ENCODE results near the gene GCNT2. TPM values are rescaled to one million over a fixed set of nuclear protein-coding genes. Genes with fewer than 3 reads are reported as not detected.

GCNT2 gene
- total and polyA plus RNA-seq, 2 donors (not counting 1 experiment from before 2014, with no cell fraction given) = 1.3 to 2.1 TPM

DNA sequence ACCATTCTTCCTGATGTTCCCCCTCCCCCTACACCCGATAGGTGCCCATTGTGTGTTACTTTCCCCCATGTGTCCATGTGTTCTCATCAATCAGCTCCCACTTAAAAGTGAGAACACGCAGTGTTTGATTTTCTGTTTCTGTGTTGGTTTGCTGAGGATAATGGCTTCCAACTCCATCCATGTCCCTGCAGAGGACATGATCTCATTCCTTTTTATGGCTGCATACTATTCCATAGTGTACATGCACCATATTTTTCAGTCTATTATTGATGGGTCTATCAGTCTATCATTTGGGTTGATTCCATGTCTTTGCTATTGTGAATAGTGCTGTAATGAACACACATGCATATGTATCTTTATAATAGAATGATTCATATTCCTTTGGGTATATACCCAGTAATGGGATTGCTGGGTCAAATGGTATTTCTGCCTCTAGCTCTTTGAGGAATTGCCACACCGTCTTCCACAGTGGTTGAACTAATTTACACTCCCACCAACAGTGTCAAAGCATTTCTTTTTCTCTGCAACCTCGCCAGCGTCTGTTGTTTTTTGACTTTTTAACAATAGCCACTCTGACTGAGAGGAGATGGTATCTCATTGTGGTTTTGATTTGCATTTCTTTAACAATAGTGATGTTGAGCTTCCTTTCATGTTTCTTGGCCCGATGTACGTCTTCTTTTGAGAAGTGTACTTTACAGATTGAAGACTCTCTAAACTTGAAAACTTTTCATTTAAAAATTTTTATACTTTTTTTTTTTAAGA is 41.0 kb upstream of the GCNT2 start:
- no peaks in the 10 kb centered on the region for H3K27me3 ChIP-seq (ENCODE audit: control insufficient read depth, insufficient read depth, low read length)
- H2AFZ ChIP-seq (ENCODE audit: low read length) = no peak overlapping the region
- peak in 1 of 2 donors; percentile 54 for DNase-seq (ENCODE audit: low read depth in 2 of 2)
- TF ChIP-seq EZH2 (IDR thresholded peaks at IDR 0.05; ENCODE audit: low read length, missing control alignments) = no peak
- TF ChIP-seq, protein P1, sequence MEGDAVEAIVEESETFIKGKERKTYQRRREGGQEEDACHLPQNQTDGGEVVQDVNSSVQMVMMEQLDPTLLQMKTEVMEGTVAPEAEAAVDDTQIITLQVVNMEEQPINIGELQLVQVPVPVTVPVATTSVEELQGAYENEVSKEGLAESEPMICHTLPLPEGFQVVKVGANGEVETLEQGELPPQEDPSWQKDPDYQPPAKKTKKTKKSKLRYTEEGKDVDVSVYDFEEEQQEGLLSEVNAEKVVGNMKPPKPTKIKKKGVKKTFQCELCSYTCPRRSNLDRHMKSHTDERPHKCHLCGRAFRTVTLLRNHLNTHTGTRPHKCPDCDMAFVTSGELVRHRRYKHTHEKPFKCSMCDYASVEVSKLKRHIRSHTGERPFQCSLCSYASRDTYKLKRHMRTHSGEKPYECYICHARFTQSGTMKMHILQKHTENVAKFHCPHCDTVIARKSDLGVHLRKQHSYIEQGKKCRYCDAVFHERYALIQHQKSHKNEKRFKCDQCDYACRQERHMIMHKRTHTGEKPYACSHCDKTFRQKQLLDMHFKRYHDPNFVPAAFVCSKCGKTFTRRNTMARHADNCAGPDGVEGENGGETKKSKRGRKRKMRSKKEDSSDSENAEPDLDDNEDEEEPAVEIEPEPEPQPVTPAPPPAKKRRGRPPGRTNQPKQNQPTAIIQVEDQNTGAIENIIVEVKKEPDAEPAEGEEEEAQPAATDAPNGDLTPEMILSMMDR (conservative IDR thresholded peaks at IDR 0.05 in 1 of 2, IDR thresholded peaks at IDR 0.05 in 1 of 2; ENCODE audit: low read depth in 1 of 2, low read length in 2 of 2) = no peak
- no peak overlapping the region for H3K27ac ChIP-seq (ENCODE audit: insufficient read depth, low read length)
- no peak overlapping the region for H3K4me2 ChIP-seq (ENCODE audit: extremely low read depth, insufficient read depth, low read length)
- H3K9ac ChIP-seq (ENCODE audit: insufficient read depth, low read length) = no peak overlapping the region
- H3K4me3 ChIP-seq (replicated peaks in 1 of 4; ENCODE audit: control extremely low read depth in 1 of 4, insufficient read depth in 1 of 4, low read depth in 3 of 4, low read length in 4 of 4) = no peak overlapping the region
- no peaks in the 10 kb centered on the region for H4K20me1 ChIP-seq (ENCODE audit: control insufficient read depth, extremely low read depth, insufficient read depth, low read length)
- no peaks in the 10 kb centered on the region for H3K79me2 ChIP-seq (ENCODE audit: control insufficient read depth, insufficient read depth, low read length)
- no peaks in the 10 kb centered on the region for H3K36me3 ChIP-seq (ENCODE audit: control insufficient read depth, insufficient read depth, low read length)
- H3K4me1 ChIP-seq (ENCODE audit: control insufficient read depth, extremely low read depth, insufficient read depth, low read length) = no peaks in the 10 kb centered on the region
- H3K9me3 ChIP-seq (ENCODE audit: control insufficient read depth, insufficient read depth, low read depth, low read length) = no peaks in the 10 kb centered on the region

DNA sequence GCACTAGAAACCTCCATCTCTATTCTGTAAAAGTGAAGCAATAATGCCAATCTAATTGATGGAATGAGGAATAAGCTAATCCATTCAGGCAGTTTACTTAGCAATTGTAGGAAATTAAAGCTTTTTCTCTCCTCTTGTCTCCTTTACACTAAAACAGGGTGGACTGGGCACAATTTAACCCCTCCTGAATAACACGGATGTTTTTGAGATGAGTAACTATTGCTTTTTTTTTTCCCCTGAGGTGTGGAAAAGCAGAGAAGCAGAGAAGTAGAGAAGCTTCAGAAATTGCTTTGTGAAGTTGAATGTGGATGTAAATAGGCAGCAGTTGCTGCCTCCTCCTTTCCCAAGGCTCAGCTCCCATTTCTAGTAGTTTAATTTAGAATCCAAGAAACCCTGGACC is 40.0 kb upstream of the GCNT2 start:
- peak in 1 of 2 donors; percentile 36 for DNase-seq (ENCODE audit: low read depth in 2 of 2)
- no peaks in the 10 kb centered on the region for H3K79me2 ChIP-seq (ENCODE audit: control insufficient read depth, insufficient read depth, low read length)
- H3K27me3 ChIP-seq (ENCODE audit: control insufficient read depth, insufficient read depth, low read length) = no peaks in the 10 kb centered on the region
- TF ChIP-seq, protein P1 (conservative IDR thresholded peaks at IDR 0.05 in 1 of 2, IDR thresholded peaks at IDR 0.05 in 1 of 2; ENCODE audit: low read depth in 1 of 2, low read length in 2 of 2) = no peak
- TF ChIP-seq EZH2 (IDR thresholded peaks at IDR 0.05; ENCODE audit: low read length, missing control alignments) = no peak
- H3K4me2 ChIP-seq (ENCODE audit: extremely low read depth, insufficient read depth, low read length) = no peak overlapping the region
- no peak overlapping the region for H3K4me3 ChIP-seq (replicated peaks in 1 of 4; ENCODE audit: control extremely low read depth in 1 of 4, insufficient read depth in 1 of 4, low read depth in 3 of 4, low read length in 4 of 4)
- H3K4me1 ChIP-seq (ENCODE audit: control insufficient read depth, extremely low read depth, insufficient read depth, low read length) = no peaks in the 10 kb centered on the region
- H4K20me1 ChIP-seq (ENCODE audit: control insufficient read depth, extremely low read depth, insufficient read depth, low read length) = no peaks in the 10 kb centered on the region
- H3K9ac ChIP-seq (ENCODE audit: insufficient read depth, low read length) = no peak overlapping the region
- no peaks in the 10 kb centered on the region for H3K9me3 ChIP-seq (ENCODE audit: control insufficient read depth, insufficient read depth, low read depth, low read length)
- no peak overlapping the region for H3K27ac ChIP-seq (ENCODE audit: insufficient read depth, low read length)
- H2AFZ ChIP-seq (ENCODE audit: low read length) = no peak overlapping the region
- H3K36me3 ChIP-seq (ENCODE audit: control insufficient read depth, insufficient read depth, low read length) = no peaks in the 10 kb centered on the region

DNA sequence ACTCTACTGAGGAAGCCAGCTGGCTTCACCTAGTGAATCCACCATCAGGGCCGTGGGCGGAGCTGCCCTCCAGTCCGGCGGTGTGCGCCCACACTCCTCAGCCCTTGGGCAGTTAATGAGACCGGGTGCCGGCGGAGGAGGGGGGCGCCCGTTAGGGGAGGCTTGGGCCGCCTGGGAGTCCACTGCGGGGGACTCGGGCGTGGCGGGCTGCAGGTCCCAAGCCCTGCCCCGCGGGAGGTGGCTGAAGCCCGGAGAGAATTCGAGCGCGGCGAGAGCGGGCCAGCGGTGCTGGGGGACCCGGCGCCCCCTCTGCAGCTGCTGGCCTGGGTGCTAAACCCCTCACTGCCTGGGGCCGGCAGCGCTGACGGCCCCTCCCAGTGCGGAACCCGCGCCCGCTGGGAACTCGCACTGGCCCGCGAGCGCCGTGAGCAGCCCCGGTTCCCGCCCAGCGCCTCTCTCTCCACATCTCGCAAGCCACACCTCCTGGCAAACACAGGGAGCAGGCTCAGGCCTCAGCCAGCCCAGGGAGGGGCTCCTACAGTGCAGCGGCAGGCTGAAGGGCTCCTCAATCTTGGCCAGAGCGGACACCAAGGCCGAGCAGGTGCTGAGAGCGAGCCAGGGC is 38.4 kb upstream of the GCNT2 start:
- no peaks in the 10 kb centered on the region for H3K27me3 ChIP-seq (ENCODE audit: control insufficient read depth, insufficient read depth, low read length)
- H3K9me3 ChIP-seq (ENCODE audit: control insufficient read depth, insufficient read depth, low read depth, low read length) = no peaks in the 10 kb centered on the region
- TF ChIP-seq, protein P1 (conservative IDR thresholded peaks at IDR 0.05 in 1 of 2, IDR thresholded peaks at IDR 0.05 in 1 of 2; ENCODE audit: low read depth in 1 of 2, low read length in 2 of 2) = no peak
- TF ChIP-seq EZH2 (IDR thresholded peaks at IDR 0.05; ENCODE audit: low read length, missing control alignments) = no peak
- H2AFZ ChIP-seq (ENCODE audit: low read length) = no peak overlapping the region
- no peak overlapping the region for H3K9ac ChIP-seq (ENCODE audit: insufficient read depth, low read length)
- no peaks in the 10 kb centered on the region for H4K20me1 ChIP-seq (ENCODE audit: control insufficient read depth, extremely low read depth, insufficient read depth, low read length)
- H3K4me1 ChIP-seq (ENCODE audit: control insufficient read depth, extremely low read depth, insufficient read depth, low read length) = no peaks in the 10 kb centered on the region
- no peak overlapping the region for H3K4me3 ChIP-seq (replicated peaks in 1 of 4; ENCODE audit: control extremely low read depth in 1 of 4, insufficient read depth in 1 of 4, low read depth in 3 of 4, low read length in 4 of 4)
- H3K4me2 ChIP-seq (ENCODE audit: extremely low read depth, insufficient read depth, low read length) = no peak overlapping the region
- H3K27ac ChIP-seq (ENCODE audit: insufficient read depth, low read length) = no peak overlapping the region
- H3K36me3 ChIP-seq (ENCODE audit: control insufficient read depth, insufficient read depth, low read length) = no peaks in the 10 kb centered on the region
- H3K79me2 ChIP-seq (ENCODE audit: control insufficient read depth, insufficient read depth, low read length) = no peaks in the 10 kb centered on the region
- no peak for DNase-seq (ENCODE audit: low read depth in 2 of 2)

Data from fibroblast of lung (primary cell).